ENCODE data around the gene SLC28A1. TPM values are rescaled to one million over a fixed set of nuclear protein-coding genes. Genes with fewer than 3 reads are reported as not detected.

SLC28A1 gene
- polyA plus RNA-seq (2013), result 0.35 and 0.42 TPM in 2 replicates

- Histone ChIP-seq H3K4me1 (ENCODE audit: control insufficient read depth in 1 of 2, insufficient read depth in 2 of 2, low read length in 2 of 2) (peaks cover under 1 to 4% of the 10 kb centered on the region in 2 experiments), H2BK120ac (ENCODE audit: insufficient read depth, low read length, poor library complexity) (no peak within 1 kb of the TSS), H4K8ac (ENCODE audit: low read depth, low read length) (no peak within 1 kb of the TSS), H3K18ac (ENCODE audit: low read length) (no peak within 1 kb of the TSS), H3K36me3 (ENCODE audit: control insufficient read depth in 1 of 2, insufficient read depth in 2 of 2, low read length in 2 of 2) (no peaks in the 10 kb centered on the region), H3K79me1 (ENCODE audit: low read length) (no peaks in the 10 kb centered on the region), H3K27me3 (ENCODE audit: insufficient read depth, low read length) (no peaks in the 10 kb centered on the region), H3K4me2 (ENCODE audit: low read length) (no peak within 1 kb of the TSS), H3K27ac (ENCODE audit: low read depth, low read length) (no peak within 1 kb of the TSS), H4K12ac (ENCODE audit: low read depth, low read length) (no peak within 1 kb of the TSS), H2AFZ (ENCODE audit: insufficient read depth, low read length, poor library complexity) (no peak within 1 kb of the TSS), H3K23ac (ENCODE audit: low read length) (no peak within 1 kb of the TSS), H2BK5ac (ENCODE audit: low read depth, low read length, poor library complexity) (no peak within 1 kb of the TSS), H4K91ac (ENCODE audit: low read depth, low read length) (peak within 1 kb of the TSS; percentile 9), H2BK12ac (ENCODE audit: low read length) (no peak within 1 kb of the TSS), H3K14ac (ENCODE audit: low read length) (no peak within 1 kb of the TSS), H3K4ac (ENCODE audit: low read depth, low read length) (no peak within 1 kb of the TSS), H3K4me3 (ENCODE audit: low read depth, low read length) (no peak within 1 kb of the TSS), H2AK5ac (ENCODE audit: low read length) (no peak within 1 kb of the TSS), H3K9ac (ENCODE audit: low read length) (no peak within 1 kb of the TSS), H3K9me3 (ENCODE audit: insufficient read depth, low read depth, low read length) (peaks cover 2% of the 10 kb centered on the region), H3K79me2 (ENCODE audit: control insufficient read depth, insufficient read depth, low read length, poor library complexity) (no peaks in the 10 kb centered on the region)
- no peak for DNase-seq
- WGBS (ENCODE audit: extremely low coverage, insufficient coverage, insufficient read length), result no CpG with 5 or more reads among the region's 11 CpGs
These were observed at the start of gene SLC28A1 for GRCh38 chr15:84883916-84884781. Gene SLC28A1 (plus strand): TSS chr15:84884662. CDS start chr15:84887761, 3,099 bp downstream.

- Histone ChIP-seq H2BK120ac (ENCODE audit: insufficient read depth, low read length, poor library complexity) (no peak overlapping the region), H2AK5ac (ENCODE audit: low read length) (no peak overlapping the region), H3K36me3 (ENCODE audit: control insufficient read depth in 1 of 2, insufficient read depth in 2 of 2, low read length in 2 of 2) (peaks cover 23 to 39% of the 10 kb centered on the region in 2 experiments), H3K79me1 (ENCODE audit: low read length) (no peaks in the 10 kb centered on the region), H3K4me2 (ENCODE audit: low read length) (no peak overlapping the region), H2BK5ac (ENCODE audit: low read depth, low read length, poor library complexity) (no peak overlapping the region), H3K27me3 (ENCODE audit: insufficient read depth, low read length) (no peaks in the 10 kb centered on the region), H4K8ac (ENCODE audit: low read depth, low read length) (no peak overlapping the region), H3K4me3 (ENCODE audit: low read depth, low read length) (no peak overlapping the region), H3K18ac (ENCODE audit: low read length) (no peak overlapping the region), H3K23ac (ENCODE audit: low read length) (no peak overlapping the region), H3K27ac (ENCODE audit: low read depth, low read length) (no peak overlapping the region), H2AFZ (ENCODE audit: insufficient read depth, low read length, poor library complexity) (no peak overlapping the region), H4K12ac (ENCODE audit: low read depth, low read length) (no peak overlapping the region), H3K9ac (ENCODE audit: low read length) (no peak overlapping the region), H3K4me1 (ENCODE audit: control insufficient read depth in 1 of 2, insufficient read depth in 2 of 2, low read length in 2 of 2) (no peaks in the 10 kb centered on the region), H4K91ac (ENCODE audit: low read depth, low read length) (no peak overlapping the region), H3K14ac (ENCODE audit: low read length) (no peak overlapping the region), H3K79me2 (ENCODE audit: control insufficient read depth, insufficient read depth, low read length, poor library complexity) (no peaks in the 10 kb centered on the region), H2BK12ac (ENCODE audit: low read length) (no peak overlapping the region), H3K4ac (ENCODE audit: low read depth, low read length) (no peak overlapping the region), H3K9me3 (ENCODE audit: insufficient read depth, low read depth, low read length) (no peaks in the 10 kb centered on the region)
- no CpG with 5 or more reads among the region's 5 CpGs for WGBS (ENCODE audit: extremely low coverage, insufficient coverage, insufficient read length)
- no peak for DNase-seq
These were observed 49.5 kb upstream of the SLC28A1 start for GRCh38 chr15:84834969-84835368.

- Histone ChIP-seq H3K27me3 (ENCODE audit: insufficient read depth, low read length) (no peaks in the 10 kb centered on the region), H3K36me3 (ENCODE audit: control insufficient read depth in 1 of 2, insufficient read depth in 2 of 2, low read length in 2 of 2) (peaks cover 30 to 45% of the 10 kb centered on the region in 2 experiments), H2AK5ac (ENCODE audit: low read length) (no peak overlapping the region), H2BK120ac (ENCODE audit: insufficient read depth, low read length, poor library complexity) (no peak overlapping the region), H3K4me2 (ENCODE audit: low read length) (no peak overlapping the region), H3K79me2 (ENCODE audit: control insufficient read depth, insufficient read depth, low read length, poor library complexity) (no peaks in the 10 kb centered on the region), H3K18ac (ENCODE audit: low read length) (no peak overlapping the region), H3K79me1 (ENCODE audit: low read length) (no peaks in the 10 kb centered on the region), H3K14ac (ENCODE audit: low read length) (no peak overlapping the region), H3K27ac (ENCODE audit: low read depth, low read length) (no peak overlapping the region), H4K8ac (ENCODE audit: low read depth, low read length) (no peak overlapping the region), H3K4ac (ENCODE audit: low read depth, low read length) (no peak overlapping the region), H4K91ac (ENCODE audit: low read depth, low read length) (no peak overlapping the region), H3K9ac (ENCODE audit: low read length) (no peak overlapping the region), H3K9me3 (ENCODE audit: insufficient read depth, low read depth, low read length) (no peaks in the 10 kb centered on the region), H2AFZ (ENCODE audit: insufficient read depth, low read length, poor library complexity) (no peak overlapping the region), H4K12ac (ENCODE audit: low read depth, low read length) (no peak overlapping the region), H3K4me1 (ENCODE audit: control insufficient read depth in 1 of 2, insufficient read depth in 2 of 2, low read length in 2 of 2) (no peaks in the 10 kb centered on the region), H2BK5ac (ENCODE audit: low read depth, low read length, poor library complexity) (no peak overlapping the region), H2BK12ac (ENCODE audit: low read length) (no peak overlapping the region), H3K4me3 (ENCODE audit: low read depth, low read length) (no peak overlapping the region), H3K23ac (ENCODE audit: low read length) (no peak overlapping the region)
- no CpG with 5 or more reads among the region's 5 CpGs for WGBS (ENCODE audit: extremely low coverage, insufficient coverage, insufficient read length)
- no peak for DNase-seq
These were observed 48.7 kb upstream of the SLC28A1 start for GRCh38 chr15:84835661-84836337.

GRCh38 chr15:84836844-84837243, 47.6 kb upstream of the SLC28A1 start:
- H4K8ac ChIP-seq (ENCODE audit: low read depth, low read length), result no peak overlapping the region
- no peak overlapping the region for H3K4me3 ChIP-seq (ENCODE audit: low read depth, low read length)
- H3K27me3 ChIP-seq (ENCODE audit: insufficient read depth, low read length), result no peaks in the 10 kb centered on the region
- H3K14ac ChIP-seq (ENCODE audit: low read length), result no peak overlapping the region
- H3K4me1 ChIP-seq (ENCODE audit: control insufficient read depth in 1 of 2, insufficient read depth in 2 of 2, low read length in 2 of 2), result no peaks in the 10 kb centered on the region
- H3K18ac ChIP-seq (ENCODE audit: low read length), result no peak overlapping the region
- H3K27ac ChIP-seq (ENCODE audit: low read depth, low read length), result no peak overlapping the region
- no peaks in the 10 kb centered on the region for H3K79me1 ChIP-seq (ENCODE audit: low read length)
- no peak overlapping the region for H2BK12ac ChIP-seq (ENCODE audit: low read length)
- H3K4ac ChIP-seq (ENCODE audit: low read depth, low read length), result no peak overlapping the region
- H3K36me3 ChIP-seq (ENCODE audit: control insufficient read depth in 1 of 2, insufficient read depth in 2 of 2, low read length in 2 of 2), result peaks cover 34 to 47% of the 10 kb centered on the region in 2 experiments
- no peak overlapping the region for H2AFZ ChIP-seq (ENCODE audit: insufficient read depth, low read length, poor library complexity)
- no peak overlapping the region for H4K12ac ChIP-seq (ENCODE audit: low read depth, low read length)
- H3K79me2 ChIP-seq (ENCODE audit: control insufficient read depth, insufficient read depth, low read length, poor library complexity), result no peaks in the 10 kb centered on the region
- DNase-seq, result no peak
- H3K9me3 ChIP-seq (ENCODE audit: insufficient read depth, low read depth, low read length), result no peaks in the 10 kb centered on the region
- no peak overlapping the region for H2AK5ac ChIP-seq (ENCODE audit: low read length)
- no peak overlapping the region for H2BK120ac ChIP-seq (ENCODE audit: insufficient read depth, low read length, poor library complexity)
- H3K4me2 ChIP-seq (ENCODE audit: low read length), result no peak overlapping the region
- no CpG with 5 or more reads among the region's 1 CpG for WGBS (ENCODE audit: extremely low coverage, insufficient coverage, insufficient read length)
- H2BK5ac ChIP-seq (ENCODE audit: low read depth, low read length, poor library complexity), result no peak overlapping the region
- no peak overlapping the region for H4K91ac ChIP-seq (ENCODE audit: low read depth, low read length)
- no peak overlapping the region for H3K9ac ChIP-seq (ENCODE audit: low read length)
- H3K23ac ChIP-seq (ENCODE audit: low read length), result no peak overlapping the region

Data from trophoblast cell (in vitro differentiated cells and primary cell).